ENCODE results near the gene GGT5. TPM values are rescaled to one million over a fixed set of nuclear protein-coding genes. Genes with fewer than 3 reads are reported as not detected.

GGT5 gene, protein sequence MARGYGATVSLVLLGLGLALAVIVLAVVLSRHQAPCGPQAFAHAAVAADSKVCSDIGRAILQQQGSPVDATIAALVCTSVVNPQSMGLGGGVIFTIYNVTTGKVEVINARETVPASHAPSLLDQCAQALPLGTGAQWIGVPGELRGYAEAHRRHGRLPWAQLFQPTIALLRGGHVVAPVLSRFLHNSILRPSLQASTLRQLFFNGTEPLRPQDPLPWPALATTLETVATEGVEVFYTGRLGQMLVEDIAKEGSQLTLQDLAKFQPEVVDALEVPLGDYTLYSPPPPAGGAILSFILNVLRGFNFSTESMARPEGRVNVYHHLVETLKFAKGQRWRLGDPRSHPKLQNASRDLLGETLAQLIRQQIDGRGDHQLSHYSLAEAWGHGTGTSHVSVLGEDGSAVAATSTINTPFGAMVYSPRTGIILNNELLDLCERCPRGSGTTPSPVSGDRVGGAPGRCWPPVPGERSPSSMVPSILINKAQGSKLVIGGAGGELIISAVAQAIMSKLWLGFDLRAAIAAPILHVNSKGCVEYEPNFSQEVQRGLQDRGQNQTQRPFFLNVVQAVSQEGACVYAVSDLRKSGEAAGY
- total RNA-seq, result 21.3 and 33.0 TPM in 2 replicates

DNA sequence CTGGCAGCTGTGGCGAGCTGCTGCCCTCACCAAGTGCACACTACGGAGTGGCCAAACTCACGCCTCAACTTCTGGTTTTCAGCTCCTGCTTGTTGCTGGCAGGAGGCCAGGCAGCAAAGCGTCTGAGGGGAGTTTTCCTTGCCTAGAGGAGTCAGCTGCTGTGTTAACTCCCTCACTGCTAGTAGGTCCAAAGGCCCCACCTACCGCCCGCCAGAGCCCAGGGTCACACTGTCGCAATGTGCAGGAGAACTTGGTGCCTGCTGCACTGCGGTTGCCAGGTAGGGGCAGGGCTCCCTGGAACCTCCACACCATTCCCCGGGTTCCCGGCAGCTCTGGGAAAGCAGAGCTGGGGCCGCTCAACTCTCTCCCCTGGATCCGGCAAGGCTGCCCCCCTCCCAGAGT, at the start of gene GGT5:
GGT5 (minus strand) TSS at position 53 of the 402 bp plus-strand sequence. CDS start 357 bp downstream, outside the sequence.

DNA sequence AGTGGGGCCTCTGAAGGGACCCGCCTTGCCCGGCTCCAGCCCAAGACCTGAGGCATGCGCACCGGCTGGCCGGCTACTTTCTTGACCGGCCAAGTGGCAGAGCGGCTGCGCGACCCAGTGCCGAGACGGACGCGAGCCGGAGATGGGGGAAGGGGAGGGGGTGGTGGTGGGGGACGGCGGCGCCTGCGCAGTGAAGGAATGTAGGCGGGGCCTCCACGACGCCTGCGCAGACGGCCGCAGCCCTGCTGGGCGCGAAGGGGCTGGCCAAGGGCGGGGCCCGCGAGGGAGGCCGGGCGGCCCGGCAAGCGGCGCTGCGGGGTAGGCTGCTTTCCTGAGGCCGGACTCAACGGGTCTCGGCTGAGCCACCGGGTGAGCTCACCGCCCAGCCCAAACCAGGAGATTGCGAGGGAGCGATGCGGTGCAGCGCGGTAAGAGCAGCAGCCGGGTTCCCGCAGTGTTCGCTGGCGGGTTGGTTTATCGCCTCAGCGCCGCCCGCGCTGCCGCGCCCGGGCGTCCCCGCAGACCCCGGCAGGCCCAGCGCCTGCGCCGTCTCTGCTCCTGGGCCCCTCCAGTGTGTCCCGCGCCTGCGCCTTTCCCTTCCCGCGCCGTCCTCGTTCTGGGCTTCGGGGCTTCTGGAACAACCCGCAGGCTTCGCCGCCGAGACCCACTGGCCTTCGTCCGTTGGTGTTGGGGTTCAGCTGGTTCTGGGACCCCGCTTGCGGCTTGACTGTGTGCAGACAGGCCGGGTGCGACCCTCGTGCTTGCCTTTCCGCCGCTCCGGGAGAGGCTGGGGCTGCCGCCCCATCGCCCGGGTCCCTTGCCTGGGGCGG, 25.9 kb upstream of the GGT5 start, which contains the start of gene SPECC1L:
SPECC1L (plus strand) TSS at position 276 of the 830 bp plus-strand sequence. CDS start 31,401 bp downstream, outside the sequence.

DNA sequence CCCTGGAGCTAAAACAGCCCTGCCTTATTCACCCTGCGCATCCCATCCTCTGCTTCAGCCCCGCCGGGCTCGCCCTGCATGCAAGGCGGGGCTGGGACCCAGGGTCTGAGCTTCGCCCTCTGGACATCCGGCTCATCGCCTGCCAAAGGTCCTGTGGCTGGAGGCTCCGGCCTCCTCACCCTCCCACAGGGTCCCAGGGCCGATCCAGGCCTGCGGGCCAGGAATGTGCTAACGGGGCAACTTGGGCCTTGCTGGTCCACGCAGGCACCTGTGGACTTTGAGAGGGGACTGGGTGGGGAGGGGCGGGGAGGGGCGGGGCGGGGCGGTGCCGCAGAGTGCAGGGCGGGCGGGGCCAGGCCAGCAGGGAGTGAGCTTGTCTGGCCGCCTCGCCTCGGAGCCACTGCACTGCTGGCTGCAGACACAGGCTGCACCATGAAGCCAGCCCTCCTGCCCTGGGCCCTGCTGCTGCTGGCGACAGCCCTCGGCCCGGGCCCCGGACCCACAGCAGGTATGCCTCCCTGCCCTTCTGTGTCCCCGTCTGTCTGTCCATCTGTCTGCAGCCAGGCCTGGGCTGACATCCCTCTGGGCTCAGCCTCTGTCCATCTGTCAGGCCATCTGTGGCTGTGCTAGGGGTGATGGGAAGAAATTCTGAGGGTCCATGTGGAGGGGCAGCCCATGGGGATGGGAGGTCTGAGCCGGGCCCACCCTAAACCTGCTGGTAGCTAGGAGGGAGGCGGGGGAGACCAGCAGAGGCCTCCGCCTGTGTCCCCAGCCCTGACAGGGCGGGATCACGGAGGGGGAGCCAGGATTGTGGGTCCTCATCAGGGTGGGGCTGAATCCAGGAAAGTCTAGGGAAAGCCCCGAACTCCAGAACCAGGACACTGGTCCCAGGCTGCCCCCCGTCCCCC, 63.5 kb downstream of the GGT5 start, which contains the start of gene SUSD2:
SUSD2 (plus strand) TSS at position 400 of the 908 bp plus-strand sequence; CDS start at position 433, 33 bp downstream.

Other genes starting within 250 kb of the GGT5 start
- gene GSTT4, start 239.6 kb downstream of the GGT5 start, total RNA-seq, result not detected in 2 replicates
- gene CABIN1, start 233.8 kb downstream of the GGT5 start, total RNA-seq, result 43.3 and 52.6 TPM in 2 replicates
- 0.10 and 0.33 TPM in 2 replicates for gene SUSD2, start 63.6 kb downstream of the GGT5 start, total RNA-seq
- 48.3 and 51.7 TPM in 2 replicates for gene SPECC1L, start 25.7 kb upstream of the GGT5 start, total RNA-seq
- gene ADORA2A, start 182.5 kb upstream of the GGT5 start, total RNA-seq, result 10.6 and 18.6 TPM in 2 replicates